ENCODE results near the gene MVD.

The MVD gene

GRCh38 chr16:88606148-88606757 is 56.6 kb downstream of the MVD start:
- no peak overlapping the region for H3K4me3 ChIP-seq (ENCODE audit: low read depth, low read length)
- no peak for TF ChIP-seq CTCF (IDR thresholded peaks at IDR 0.05; ENCODE audit: borderline replicate concordance, insufficient read depth, low read depth, low read length)

- H3K4me3 ChIP-seq (ENCODE audit: low read depth, low read length): no peak overlapping the region
- TF ChIP-seq CTCF (IDR thresholded peaks at IDR 0.05; ENCODE audit: borderline replicate concordance, insufficient read depth, low read depth, low read length): no peak
Observed at GRCh38 chr16:88605186-88606147, 57.4 kb downstream of the MVD start.

GRCh38 chr16:88602091-88602490 is 60.8 kb downstream of the MVD start:
- H3K4me3 ChIP-seq (ENCODE audit: low read depth, low read length): no peak overlapping the region
- no peak for TF ChIP-seq CTCF (IDR thresholded peaks at IDR 0.05; ENCODE audit: borderline replicate concordance, insufficient read depth, low read depth, low read length)

All from GM12875 (cell line).